GM21528 (cell line): ENCODE measurements around the gene ZNF277.
"Not testable (repeated sequence)": the region's sequence is repeated elsewhere in the genome, so short reads cannot be mapped to it uniquely, and the experiment has no call there.

Experiments
- ATAC-seq: cut with Tn5 transposase; IDR thresholded peaks from one replicate; pipeline ENCODE4 v1.9.1; 2021; ENCODE audit warnings: mild to moderate bottlenecking, moderate library complexity; ENCODE audit not compliant: unreplicated experiment, low FRiP score

The ZNF277 gene

GRCh38 chr7:112381311-112382091 lies 175.0 kb downstream of the ZNF277 start:
- ATAC-seq: no peak

DNA sequence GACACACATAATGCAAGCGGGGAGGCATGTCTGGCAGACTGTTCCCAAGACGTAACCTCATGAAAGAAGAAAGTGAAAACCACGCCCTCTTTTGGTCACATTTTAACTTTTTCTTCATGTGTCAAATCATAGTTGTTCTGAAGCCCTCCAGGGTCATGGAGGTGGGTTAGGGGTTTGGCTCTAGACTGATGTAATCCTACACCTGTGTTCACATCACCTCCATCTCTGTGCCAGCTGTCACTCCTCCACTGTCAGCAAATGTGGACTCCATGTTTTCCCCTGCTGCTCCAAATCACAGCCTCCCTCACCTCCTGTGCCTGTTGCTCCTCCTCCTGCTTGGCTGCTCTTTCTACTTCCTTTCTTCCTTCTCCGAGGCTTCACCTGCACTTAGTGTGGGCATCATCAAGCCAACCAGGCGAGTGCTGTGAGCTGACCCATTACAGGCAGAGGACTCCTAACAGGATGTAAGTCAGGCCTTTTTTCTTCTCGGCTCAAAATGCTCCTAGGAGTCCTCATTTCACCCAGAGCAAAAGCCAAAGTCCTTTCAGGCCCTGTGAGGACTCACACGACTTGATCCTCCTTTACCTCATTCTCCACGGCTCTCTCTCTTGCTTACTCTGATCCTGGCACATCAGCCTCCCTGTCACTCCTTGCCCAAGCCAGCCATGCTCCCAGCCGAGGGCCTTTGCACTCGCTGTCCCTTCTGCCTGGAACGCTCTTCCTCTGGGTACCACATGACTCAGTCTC lies 177.3 kb downstream of the ZNF277 start:
- no peak for ATAC-seq

DNA sequence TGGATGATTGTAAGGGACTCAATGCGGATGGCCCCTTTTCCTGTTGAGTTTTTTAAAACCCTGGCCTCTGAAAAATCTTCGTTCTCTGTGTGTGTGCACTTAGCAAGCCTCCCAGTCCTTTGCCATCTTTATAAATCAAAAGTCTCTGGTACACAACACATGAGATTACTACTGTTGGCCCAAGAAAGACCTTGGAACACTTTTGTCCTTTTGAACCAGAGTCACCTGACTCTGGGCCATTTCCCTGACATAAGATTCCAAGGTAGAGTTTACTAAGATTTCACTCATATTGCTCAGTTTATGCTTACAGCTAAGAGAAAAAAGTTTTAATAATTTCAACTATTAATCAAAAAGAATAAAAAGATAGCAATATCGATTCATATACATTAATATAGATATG lies 179.0 kb downstream of the ZNF277 start:
- ATAC-seq: no peak

GRCh38 chr7:112386619-112387018 lies 180.1 kb downstream of the ZNF277 start:
- no peak for ATAC-seq

DNA sequence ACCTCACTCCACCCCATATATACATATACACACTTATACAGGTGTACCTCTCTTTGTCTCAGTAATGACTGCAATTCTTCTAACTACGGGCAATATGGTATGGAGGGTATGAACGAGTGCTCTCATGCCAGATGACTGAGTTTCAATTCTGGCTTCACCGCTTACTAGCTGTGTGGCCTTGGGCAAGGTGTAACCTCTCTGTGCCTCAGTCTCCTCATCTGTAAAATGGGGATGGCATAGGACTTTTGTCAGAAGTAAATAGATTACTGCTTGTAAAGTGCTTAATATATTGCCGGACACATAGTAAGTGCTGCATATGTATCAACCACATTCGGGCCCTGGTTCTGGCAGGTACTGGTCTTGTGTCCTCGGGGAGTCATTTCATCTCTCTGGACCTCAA lies 183.7 kb downstream of the ZNF277 start:
- ATAC-seq: no peak

DNA sequence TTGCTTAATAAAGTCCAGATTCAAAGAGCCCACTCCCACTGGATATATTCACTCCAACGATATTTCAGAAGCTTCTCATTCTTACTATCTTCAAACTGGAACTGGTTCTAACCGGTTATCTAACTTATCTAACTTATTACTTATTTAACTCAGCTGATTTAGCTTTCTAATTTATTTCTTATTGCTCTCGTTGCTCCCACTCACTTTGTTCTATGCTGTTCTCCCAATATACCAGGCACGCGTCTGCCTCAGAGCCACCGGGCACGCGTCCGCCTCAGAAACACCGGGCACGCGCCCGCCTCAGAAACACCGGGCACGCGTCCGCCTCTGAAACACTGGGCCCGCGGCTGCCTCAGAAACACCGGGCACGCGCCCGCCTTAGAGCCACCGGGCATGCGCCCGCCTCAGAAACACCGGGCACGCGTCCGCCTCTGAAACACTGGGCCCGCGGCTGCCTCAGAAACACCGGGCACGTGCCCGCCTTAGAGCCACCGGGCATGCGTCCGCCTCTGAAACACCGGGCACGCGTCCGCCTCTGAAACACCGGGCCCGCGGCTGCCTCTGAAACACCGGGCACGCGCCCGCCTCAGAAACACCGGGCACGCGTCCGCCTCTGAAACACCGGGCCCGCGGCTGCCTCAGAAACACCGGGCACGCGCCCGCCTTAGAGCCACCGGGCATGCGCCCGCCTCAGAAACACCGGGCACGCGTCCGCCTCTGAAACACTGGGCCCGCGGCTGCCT lies 184.8 kb downstream of the ZNF277 start:
- not testable (repeated sequence) for ATAC-seq

- ATAC-seq: peak; percentile 62
Observed at GRCh38 chr7:112391841-112392286, 185.4 kb downstream of the ZNF277 start.
